Activated T-cell treated with anti-CD3 and anti-CD28 coated beads for 24 hours (primary cell): Measurements from ENCODE around the gene PNPLA7.
"Not testable (repeated sequence)": the region's sequence is repeated elsewhere in the genome, so short reads cannot be mapped to it uniquely, and the experiment has no call there.

ENCODE experiments used
- DNase-seq: peaks from one replicate; pipeline ENCODE4 v3.0.0-alpha.2; 2020; ENCODE audit warnings: low read depth

PNPLA7 gene

GRCh38 chr9:137460363-137461315 is 89.6 kb downstream of the PNPLA7 start:
- no peak for DNase-seq

GRCh38 chr9:137459601-137460362 is 90.4 kb downstream of the PNPLA7 start:
- DNase-seq: no peak

GRCh38 chr9:137459152-137459600 is 91.0 kb downstream of the PNPLA7 start, which contains the start of gene NSMF:
NSMF (minus strand) TSS chr9:137459334; CDS start chr9:137459102, 232 bp downstream.
- DNase-seq: peak; percentile 92

GRCh38 chr9:137458194-137459151 is 91.7 kb downstream of the PNPLA7 start:
- no peak for DNase-seq

GRCh38 chr9:137457406-137458193 is 92.6 kb downstream of the PNPLA7 start:
- DNase-seq: no peak

- DNase-seq: no peak
These were observed 93.3 kb downstream of the PNPLA7 start for GRCh38 chr9:137456864-137457405.

- DNase-seq: no peak
These were observed 93.9 kb downstream of the PNPLA7 start for GRCh38 chr9:137456061-137456863.

- DNase-seq: no peak
These were observed 94.7 kb downstream of the PNPLA7 start for GRCh38 chr9:137455359-137455991.

- no peak for DNase-seq
These were observed 95.4 kb downstream of the PNPLA7 start for GRCh38 chr9:137454597-137455358.

- no peak for DNase-seq
These were observed 96.0 kb downstream of the PNPLA7 start for GRCh38 chr9:137454145-137454596.

- peak; percentile 42 for DNase-seq
These were observed 96.5 kb downstream of the PNPLA7 start for GRCh38 chr9:137453643-137454081.

- DNase-seq: no peak
These were observed 97.2 kb downstream of the PNPLA7 start for GRCh38 chr9:137452761-137453642.

GRCh38 chr9:137452006-137452760 is 98.0 kb downstream of the PNPLA7 start:
- no peak for DNase-seq

- not testable (repeated sequence) for DNase-seq
These were observed 98.8 kb downstream of the PNPLA7 start for GRCh38 chr9:137451264-137452005.

- not testable (repeated sequence) for DNase-seq
These were observed 99.5 kb downstream of the PNPLA7 start for GRCh38 chr9:137450539-137451222.
